Thyroid gland (tissue), 4 donors: ENCODE data around the gene SAMD13. TPM values are rescaled to one million over a fixed set of nuclear protein-coding genes. Genes with fewer than 3 reads are reported as not detected.

Experiments
- DNase-seq, 2 donors: peaks; one replicate each; pipeline ENCODE4 v3.0.0-alpha.2; 2019
- H3K27ac ChIP-seq, 3 donors: fragments of 200-600 bp; sonication (generic); 1 replicate in 2 of 3; 2 replicates in 1 of 3; pipeline ENCODE4 v1.5.1; 2016 to 2019; ENCODE audit warnings: mild to moderate bottlenecking in 1 of 3, moderate library complexity in 1 of 3
- H3K27me3 ChIP-seq: fragments of 200-600 bp; sonication (generic); one replicate; pipeline ENCODE4 v1.5.1; 2019
- H3K36me3 ChIP-seq, 2 donors: fragments of 200-600 bp; sonication (generic); one replicate each; pipeline ENCODE4 v1.5.1; 2016 to 2019
- H3K4me1 ChIP-seq, 2 donors: fragments of 200-600 bp; sonication (generic); one replicate each; pipeline ENCODE4 v1.5.1; 2017 to 2019
- H3K4me3 ChIP-seq, 3 donors: fragments of 200-600 bp; sonication (generic); replicated peaks in 1 of 3; 1 replicate in 2 of 3; 2 replicates in 1 of 3; pipeline ENCODE4 v1.5.1; 2016; ENCODE audit warnings: mild to moderate bottlenecking in 1 of 3
- H3K9me3 ChIP-seq: fragments of 200-600 bp; sonication (generic); one replicate; pipeline ENCODE4 v1.5.1; 2017
- CTCF ChIP-seq, 6 experiments: fragments of 200-600 bp in 3 of 6; fragments of 450-650 bp in 3 of 6; sonication (generic) in 3 of 6; IDR thresholded peaks; one replicate each; pipeline ENCODE4 v1.5.1; 2016 to 2019; ENCODE audit warnings: antibody characterized with exemption in 6 of 6, mild to moderate bottlenecking in 2 of 6, inconsistent platforms in 1 of 6, moderate library complexity in 1 of 6
- POLR2A ChIP-seq, 2 donors: fragments of 450-650 bp; IDR thresholded peaks; one replicate each; pipeline ENCODE4 v1.6.1; 2017; ENCODE audit warnings: antibody characterized with exemption in 2 of 2, mild to moderate bottlenecking in 2 of 2, moderate library complexity in 1 of 2
- WGBS, 2 donors: methylation state at CpG; one replicate each; pipeline ENCODE4 v1.1.5; 2017; 5-methylcytosine and 5-hydroxymethylcytosine counted together
- intact Hi-C: fragments of 100-400 bp; cut with DNase I; formaldehyde crosslinking; loops from one replicate; pipeline ENCODE4 v1.15.1; 2023
- total RNA-seq, 4 donors: library from RNA; depleted of rRNA; stranded (reverse); fragments of >200 nt; gene quantifications; one replicate each; pipeline ENCODE4 v1.2.3, GENCODE V29; 2016

The SAMD13 gene
- total RNA-seq, 4 donors from 2014 or later, result 5.6 to 9.5 (median 5.9) TPM

DNA sequence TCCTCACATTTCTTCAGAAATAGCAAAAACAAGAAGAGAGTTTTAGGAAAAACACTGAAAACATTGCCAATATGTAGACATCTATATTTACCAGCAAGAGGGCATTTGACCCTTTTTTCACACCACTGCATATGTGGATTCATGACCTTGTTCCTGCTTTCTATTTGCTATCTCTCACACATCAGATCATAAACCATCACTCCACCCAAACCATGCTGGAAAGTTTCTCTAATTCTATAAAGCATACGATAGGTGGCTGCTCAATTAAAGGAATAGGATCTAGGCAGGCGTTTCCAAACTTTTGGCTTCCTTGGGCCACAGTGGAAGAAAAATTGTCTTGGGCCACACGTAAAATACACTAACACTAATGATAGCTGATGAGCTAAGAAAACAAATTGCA lies 35.6 kb upstream of the SAMD13 start:
- no peaks in the 10 kb centered on the region for H3K27me3 ChIP-seq
- no peaks in the 10 kb centered on the region for H3K9me3 ChIP-seq
- 93 to 95% methylated on average over 3 of the region's 3 CpGs for WGBS, 2 donors
- DNase-seq, result no peak
- no peaks in the 10 kb centered on the region for H3K36me3 ChIP-seq
- no peak overlapping the region for H3K27ac ChIP-seq
- peaks cover 4 to 5% of the 10 kb centered on the region in 2 donors for H3K4me1 ChIP-seq
- no peak overlapping the region for H3K4me3 ChIP-seq
- intact Hi-C loops, result loop anchor here (10.0 kb wide), 1 partner anchor 169 kb away; no protein-coding TSS in a partner anchor
- no peak for TF ChIP-seq POLR2A (IDR thresholded peaks at IDR 0.05)
- TF ChIP-seq CTCF (IDR thresholded peaks at IDR 0.05), result no peak

DNA sequence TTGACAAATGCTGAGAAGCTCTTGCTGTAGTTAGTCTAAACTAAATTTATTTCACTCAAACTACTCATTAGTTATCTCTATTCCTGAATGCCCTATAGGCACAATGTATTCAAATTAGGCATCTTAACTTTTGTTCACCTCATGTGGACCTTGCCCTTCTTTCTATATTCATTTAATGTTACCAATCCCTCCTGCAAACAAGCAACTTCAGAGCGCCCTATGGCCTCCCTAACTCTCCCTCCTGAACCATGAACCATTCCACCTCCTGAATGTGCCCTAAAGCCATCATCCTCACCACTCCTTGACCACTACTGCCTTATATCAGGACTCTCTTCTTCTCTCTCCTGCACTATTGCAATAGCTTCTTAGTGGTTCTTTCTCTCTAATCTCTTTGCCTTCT lies 34.8 kb upstream of the SAMD13 start:
- H3K4me3 ChIP-seq, result no peak overlapping the region
- no peak for DNase-seq
- intact Hi-C loops, result loop anchor here (10.0 kb wide), 1 partner anchor 168 kb away; no protein-coding TSS in a partner anchor
- no peaks in the 10 kb centered on the region for H3K36me3 ChIP-seq
- H3K27ac ChIP-seq, result no peak overlapping the region
- no peaks in the 10 kb centered on the region for H3K27me3 ChIP-seq
- 3 to 47% methylated on average over 1 of the region's 1 CpG for WGBS, 2 donors
- no peak for TF ChIP-seq CTCF (IDR thresholded peaks at IDR 0.05)
- no peak for TF ChIP-seq POLR2A (IDR thresholded peaks at IDR 0.05)
- no peaks in the 10 kb centered on the region for H3K9me3 ChIP-seq
- H3K4me1 ChIP-seq, result peaks cover 8 to 10% of the 10 kb centered on the region in 2 donors

GRCh38 chr1:84267476-84267875 lies 34.0 kb upstream of the SAMD13 start:
- H3K36me3 ChIP-seq, result no peaks in the 10 kb centered on the region
- H3K27me3 ChIP-seq, result no peaks in the 10 kb centered on the region
- no peak for DNase-seq
- intact Hi-C loops, result loop anchor here (10.0 kb wide), 1 partner anchor 167 kb away; no protein-coding TSS in a partner anchor
- peaks cover 12 to 15% of the 10 kb centered on the region in 2 donors for H3K4me1 ChIP-seq
- no peak overlapping the region for H3K4me3 ChIP-seq
- no peaks in the 10 kb centered on the region for H3K9me3 ChIP-seq
- H3K27ac ChIP-seq, result no peak overlapping the region
- no peak for TF ChIP-seq CTCF (IDR thresholded peaks at IDR 0.05)

DNA sequence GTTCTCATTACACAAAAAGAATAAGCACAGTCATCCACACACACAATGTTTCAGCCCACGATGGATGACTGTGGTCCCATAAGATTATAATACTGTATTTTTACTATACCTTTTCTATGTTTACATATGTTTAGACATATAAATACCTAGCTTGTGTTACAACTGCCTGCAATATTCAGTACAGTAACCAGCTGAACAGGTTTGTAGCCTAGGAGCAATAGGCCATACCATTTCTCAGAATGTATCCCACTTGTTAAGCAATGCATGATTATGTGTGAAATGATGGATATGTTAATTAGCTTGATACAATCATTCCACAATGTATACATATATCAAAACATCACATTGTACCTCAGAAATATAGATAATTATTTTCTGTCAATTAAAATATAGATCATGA lies 33.2 kb upstream of the SAMD13 start:
- H3K36me3 ChIP-seq, result no peaks in the 10 kb centered on the region
- intact Hi-C loops, result loop anchor here (10.0 kb wide), 1 partner anchor 166 kb away; no protein-coding TSS in a partner anchor
- no peak overlapping the region for H3K27ac ChIP-seq
- WGBS, 2 donors, result 89 to 94% methylated on average over 1 of the region's 1 CpG
- DNase-seq, result no peak
- H3K27me3 ChIP-seq, result no peaks in the 10 kb centered on the region
- TF ChIP-seq CTCF (IDR thresholded peaks at IDR 0.05), result no peak
- no peak for TF ChIP-seq POLR2A (IDR thresholded peaks at IDR 0.05)
- H3K4me1 ChIP-seq, result peaks cover 12 to 20% of the 10 kb centered on the region in 2 donors
- no peak overlapping the region for H3K4me3 ChIP-seq
- H3K9me3 ChIP-seq, result no peaks in the 10 kb centered on the region

GRCh38 chr1:84269306-84269705 lies 32.2 kb upstream of the SAMD13 start:
- DNase-seq, result no peak
- Histone ChIP-seq H3K4me3 (no peak overlapping the region), H3K4me1 (peaks cover 12 to 20% of the 10 kb centered on the region in 2 donors), H3K27me3 (no peaks in the 10 kb centered on the region), H3K36me3 (no peaks in the 10 kb centered on the region), H3K9me3 (no peaks in the 10 kb centered on the region), H3K27ac (no peak overlapping the region)
- WGBS, 2 donors, result 0 to 95% methylated on average over 2 of the region's 2 CpGs
- no peak for TF ChIP-seq CTCF (IDR thresholded peaks at IDR 0.05)
- no peak for TF ChIP-seq POLR2A (IDR thresholded peaks at IDR 0.05)
- intact Hi-C loops, result loop anchor here (10.0 kb wide), 1 partner anchor 165 kb away; no protein-coding TSS in a partner anchor
